GM12878 (cell line): ENCODE data around the gene ELP6. TPM values are rescaled to one million over a fixed set of nuclear protein-coding genes. Genes with fewer than 3 reads are reported as not detected.

Experiments
- BHLHE40 ChIP-seq, 2 experiments: fragments of 450-650 bp in 1 of 2; IDR thresholded peaks; 2 replicates each; pipeline ENCODE4 v1.6.1; 2011 to 2017; ENCODE audit warnings: low read depth in 2 of 2, borderline replicate concordance in 1 of 2, improper control_type of control experiment in 1 of 2, low read length in 1 of 2, mild to moderate bottlenecking in 1 of 2
- CBX5 ChIP-seq: sonication (generic); IDR thresholded peaks from 2 replicates; pipeline ENCODE4 v1.6.1; 2016; ENCODE audit warnings: low read depth, moderate library complexity, mild to moderate bottlenecking, inconsistent platforms
- CHD1 ChIP-seq: IDR thresholded peaks from 2 replicates; pipeline ENCODE4 v1.6.1; 2012; ENCODE audit warnings: low read depth, low read length, improper control_type of control experiment
- CHD4 ChIP-seq: fragments of 200-600 bp; sonication (generic); IDR thresholded peaks from 2 replicates; pipeline ENCODE4 v1.6.1; 2016; ENCODE audit warnings: mild to moderate bottlenecking
- E2F4 ChIP-seq: IDR thresholded peaks from 2 replicates; pipeline ENCODE4 v1.6.1; 2012; ENCODE audit warnings: low read depth, low read length, improper control_type of control experiment
- ELK1 ChIP-seq: IDR thresholded peaks from 2 replicates; pipeline ENCODE4 v1.6.1; 2012; ENCODE audit warnings: low read depth, low read length, improper control_type of control experiment
- ETV6 ChIP-seq, 2 experiments: fragments of 450-650 bp in 1 of 2; IDR thresholded peaks in 1 of 2; conservative IDR thresholded peaks in 1 of 2; 2 replicates each; pipeline ENCODE4 v1.6.1; 2014; ENCODE audit warnings: antibody characterized with exemption in 1 of 2, borderline replicate concordance in 1 of 2, low read depth in 1 of 2, mild to moderate bottlenecking in 1 of 2, moderate library complexity in 1 of 2
- HCFC1 ChIP-seq: fragments of 150-350 bp; IDR thresholded peaks from 2 replicates; pipeline ENCODE4 v1.6.1; 2014; ENCODE audit warnings: low read length
- HSF1 ChIP-seq: fragments of 150-350 bp; IDR thresholded peaks from 2 replicates; pipeline ENCODE4 v1.6.1; 2014; ENCODE audit warnings: mild to moderate bottlenecking, low read depth, low read length
- LARP7 ChIP-seq: fragments of 450-650 bp; IDR thresholded peaks from 2 replicates; pipeline ENCODE4 v1.6.1; 2017; ENCODE audit warnings: mild to moderate bottlenecking
- MLLT1 ChIP-seq: fragments of 450-650 bp; IDR thresholded peaks from 2 replicates; pipeline ENCODE4 v1.6.1; 2016; ENCODE audit warnings: mild to moderate bottlenecking
- NBN ChIP-seq: fragments of 450-650 bp; IDR thresholded peaks from 2 replicates; pipeline ENCODE4 v1.6.1; 2016
- NR2C2 ChIP-seq: IDR thresholded peaks from 2 replicates; pipeline ENCODE4 v1.6.1; 2011; ENCODE audit warnings: borderline replicate concordance, low read depth; ENCODE audit not compliant: control insufficient read depth, insufficient read length
- RELA ChIP-seq: fragments of 450-650 bp; IDR thresholded peaks from 2 replicates; pipeline ENCODE4 v1.8.0; 2014; ENCODE audit warnings: borderline replicate concordance; ENCODE audit not compliant: partially characterized antibody
- SMARCA5 ChIP-seq: fragments of 450-650 bp; IDR thresholded peaks from 2 replicates; pipeline ENCODE4 v1.6.1; 2017; ENCODE audit warnings: mild to moderate bottlenecking
- STAT3 ChIP-seq: IDR thresholded peaks from 2 replicates; pipeline ENCODE4 v1.6.1; 2011; ENCODE audit warnings: low read depth, low read length, improper control_type of control experiment
- TBL1XR1 ChIP-seq: IDR thresholded peaks from 2 replicates; pipeline ENCODE4 v1.6.1; 2012; ENCODE audit warnings: low read depth, low read length, improper control_type of control experiment
- TCF3 ChIP-seq: IDR thresholded peaks from 2 replicates; pipeline ENCODE4 v1.6.1; 2012; ENCODE audit warnings: low read depth, mild to moderate bottlenecking, low read length, borderline replicate concordance; ENCODE audit not compliant: insufficient read depth
- TCF7 ChIP-seq: IDR thresholded peaks from 2 replicates; pipeline ENCODE4 v1.6.1; 2014; ENCODE audit warnings: antibody characterized with exemption, borderline replicate concordance
- YY1 ChIP-seq: IDR thresholded peaks from 2 replicates; pipeline ENCODE4 v1.6.1; 2011; ENCODE audit warnings: low read depth, mild to moderate bottlenecking, low read length
- ZBTB4 ChIP-seq: fragments of 450-650 bp; formaldehyde crosslinking; IDR thresholded peaks from 2 replicates; pipeline ENCODE4 v1.4.0; 2022; ENCODE audit warnings: mild to moderate bottlenecking, moderate library complexity
- ZNF217 ChIP-seq: fragments of 450-650 bp; IDR thresholded peaks from 2 replicates; pipeline ENCODE4 v1.6.1; 2017; ENCODE audit warnings: antibody characterized with exemption, mild to moderate bottlenecking
- polyA plus RNA-seq, 11 experiments: library from polyadenylated mRNA; depleted of rRNA in 4 of 11; unstranded in 6 of 11; stranded (reverse) in 5 of 11; fragments of >200 nt; fragmentation: Nextera tagmentation in 4 of 11; fragmentation: Illumina TruSeq in 1 of 11; extraction: Ambion mirVana in 4 of 11; extraction: Trizol in 1 of 11; gene quantifications; 1 replicate in 1 of 11; 2 replicates in 10 of 11; pipeline versions ENCODE4 v1.2.1 to v1.2.3, GENCODE V29; 2011 to 2016; ENCODE audit warnings: inconsistent platforms in 2 of 11, missing spikeins in 2 of 11, low read depth in 1 of 11
- total RNA-seq, 4 experiments: library from RNA; depleted of rRNA in 3 of 4; stranded (reverse); fragments of >200 nt in 3 of 4; fragmentation: Illumina TruSeq in 1 of 4; extraction: Trizol in 1 of 4; gene quantifications; 2 replicates each; pipeline versions ENCODE4 v1.2.1 to v1.2.3, GENCODE V29; 2013 to 2021

Gene ELP6
- total and polyA plus RNA-seq, 10 of the 15 experiments (the other 5 are each of a cell fraction or from before 2014, with no cell fraction given), result 39.5 to 83.3 (median 50.2) TPM

DNA sequence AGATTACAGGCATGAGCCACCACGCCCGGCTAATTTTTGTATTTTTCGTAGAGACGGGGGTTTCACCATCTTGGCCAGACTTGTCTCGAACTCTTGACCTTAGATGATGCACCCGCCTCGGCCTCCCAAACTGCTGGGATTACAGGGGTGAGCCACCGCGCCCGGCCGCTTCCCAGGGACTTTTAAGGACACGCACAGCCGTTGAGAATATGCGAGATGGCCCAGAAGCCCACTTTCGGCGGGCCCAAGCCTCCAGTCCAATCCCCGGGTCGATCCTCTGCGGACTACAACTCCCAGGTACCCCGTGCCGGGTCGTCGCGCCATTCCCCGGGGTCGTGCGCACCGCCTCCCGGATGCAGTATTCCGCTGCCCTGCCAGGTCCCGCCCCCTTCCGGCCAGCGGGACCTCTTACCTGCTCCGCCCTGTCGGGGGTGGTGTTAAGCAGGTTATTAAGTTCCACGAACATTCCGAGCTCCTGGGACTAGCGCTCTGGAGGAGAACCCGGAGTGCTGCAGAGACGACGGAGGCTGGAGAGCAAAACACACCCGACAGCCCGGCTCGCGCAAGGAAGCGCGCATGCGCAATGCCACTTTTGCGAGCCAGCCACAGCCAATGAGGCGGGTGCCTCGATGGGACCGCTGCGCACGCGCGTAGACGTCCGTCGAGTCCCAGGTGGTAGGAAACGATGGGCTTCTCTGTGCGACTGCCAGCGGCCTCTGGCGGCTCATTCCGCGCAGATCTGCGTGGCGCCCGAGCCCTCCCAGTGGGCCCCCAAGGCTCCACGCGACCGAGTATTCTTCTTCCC lies at the start of gene ELP6 (continued):
- TF ChIP-seq RELA (peak; percentile 71), MLLT1 (no peak), CBX5 (no peak), NBN (peak; percentile 80; the same call in 1 of the 2 replicates), BHLHE40 (IDR thresholded peaks at IDR 0.05; ENCODE audit: borderline replicate concordance in 1 of 2, low read depth in 2 of 2, low read length in 1 of 2) (peak in 1 of 2 experiments; percentile 59; a peak in 3 of 4 replicates), TBL1XR1 (no peak), ETV6 (conservative IDR thresholded peaks at IDR 0.05 in 1 of 2, IDR thresholded peaks at IDR 0.05 in 1 of 2; ENCODE audit: borderline replicate concordance in 1 of 2, low read depth in 1 of 2) (no peak), CHD4 (no peak), ELK1 (peak; percentile 24; the same call in 1 of the 2 replicates), SMARCA5 (peak; percentile 89), ZNF217 (no peak), TCF7 (no peak), STAT3 (no peak), E2F4 (no peak), NR2C2 (peak; percentile 42), LARP7 (peak; percentile 61; the same call in 1 of the 2 replicates), HSF1 (no peak), HCFC1 (peak; percentile 91), CHD1 (no peak; the same call in 1 of the 2 replicates), YY1 (peak; percentile 95), TCF3 (peak; percentile 82), ZBTB4 (CRISPR knock-in tag) (no peak)
